Loucy (cell line): Measurements from ENCODE around the gene RABGGTA.
A peak's percentile ranks its signal among the peaks of the same experiment; 100 is the strongest.

Source experiments
- H2AFZ ChIP-seq: fragments of 200-600 bp; sonication (generic); 2 replicates; pipeline ENCODE4 v1.6.0; 2016; ENCODE audit warnings: antibody characterized with exemption, mild to moderate bottlenecking, low read length, moderate library complexity
- H3F3A ChIP-seq: fragments of 200-600 bp; 2 replicates; pipeline ENCODE4 v1.6.0; 2016; ENCODE audit warnings: antibody characterized with exemption, low read depth, mild to moderate bottlenecking
- H3K27me3 ChIP-seq: fragments of 200-600 bp; sonication (generic); 2 replicates; pipeline ENCODE4 v1.6.1; 2014; ENCODE audit warnings: low read length, mild to moderate bottlenecking; ENCODE audit not compliant: insufficient read depth, poor library complexity, severe bottlenecking
- H3K36me3 ChIP-seq: fragments of 200-600 bp; sonication (generic); 2 replicates; pipeline ENCODE4 v1.6.1; 2016; ENCODE audit warnings: low read length; ENCODE audit not compliant: insufficient read depth
- H3K4me1 ChIP-seq: fragments of 200-600 bp; sonication (generic); 2 replicates; pipeline ENCODE4 v1.5.1; 2014; ENCODE audit warnings: low read length, mild to moderate bottlenecking; ENCODE audit not compliant: insufficient read depth, poor library complexity, severe bottlenecking
- H3K4me2 ChIP-seq: fragments of 200-600 bp; sonication (generic); 2 replicates; pipeline ENCODE4 v1.6.0; 2014; ENCODE audit warnings: antibody characterized with exemption, low read length, low read depth, mild to moderate bottlenecking; ENCODE audit not compliant: poor library complexity, severe bottlenecking
- H3K4me3 ChIP-seq: fragments of 200-600 bp; sonication (generic); 2 replicates; pipeline ENCODE4 v1.5.1; 2014; ENCODE audit warnings: low read length, mild to moderate bottlenecking, mixed read lengths; ENCODE audit not compliant: poor library complexity, severe bottlenecking
- H3K79me2 ChIP-seq: fragments of 200-600 bp; sonication (generic); 2 replicates; pipeline ENCODE4 v1.6.1; 2014; ENCODE audit warnings: low read length; ENCODE audit not compliant: insufficient read depth
- H3K9ac ChIP-seq: fragments of 200-600 bp; sonication (generic); 2 replicates; pipeline ENCODE4 v1.6.0; 2014; ENCODE audit warnings: mild to moderate bottlenecking, low read depth, low read length, moderate library complexity; ENCODE audit not compliant: poor library complexity, severe bottlenecking
- H3K9me2 ChIP-seq: fragments of 200-600 bp; sonication (generic); replicated peaks from 2 replicates; pipeline ENCODE4 v1.6.1; 2016; ENCODE audit warnings: low read depth, low read length, mixed read lengths
- H3K9me3 ChIP-seq: fragments of 200-600 bp; sonication (generic); 2 replicates; pipeline ENCODE4 v1.6.1; 2014; ENCODE audit warnings: mild to moderate bottlenecking, antibody characterized with exemption, low read length, low read depth; ENCODE audit not compliant: insufficient read depth
- H4K20me1 ChIP-seq: fragments of 200-600 bp; sonication (generic); 2 replicates; pipeline ENCODE4 v1.6.0; 2014; ENCODE audit warnings: antibody characterized with exemption, low read length, mild to moderate bottlenecking; ENCODE audit not compliant: insufficient read depth, poor library complexity, severe bottlenecking
- CTCF ChIP-seq: fragments of 200-600 bp; sonication (generic); conservative IDR thresholded peaks from 2 replicates; pipeline ENCODE4 v1.5.1; 2014; ENCODE audit warnings: mild to moderate bottlenecking, antibody characterized with exemption, low read length
- EZH2phosphoT487 ChIP-seq: fragments of 200-600 bp; IDR thresholded peaks from 2 replicates; pipeline ENCODE4 v1.6.1; 2018; ENCODE audit warnings: antibody characterized with exemption, mild to moderate bottlenecking, moderate library complexity, borderline replicate concordance

Gene RABGGTA

GRCh38 chr14:24308342-24309124 is 37.1 kb upstream of the RABGGTA start:
- Histone ChIP-seq H3K4me3 (no peak overlapping the region), H3K27me3 (no peaks in the 10 kb centered on the region), H3K9me3 (no peaks in the 10 kb centered on the region), H3K4me1 (peaks cover 8% of the 10 kb centered on the region), H3F3A (no peaks in the 10 kb centered on the region), H3K4me2 (no peak overlapping the region), H4K20me1 (no peaks in the 10 kb centered on the region), H3K79me2 (no peaks in the 10 kb centered on the region), H3K9ac (no peak overlapping the region), H3K9me2 (no peaks in the 10 kb centered on the region), H2AFZ (no peak overlapping the region), H3K36me3 (peaks cover 32% of the 10 kb centered on the region; the same call in 1 of the 2 replicates)
- TF ChIP-seq EZH2phosphoT487 (no peak), CTCF (no peak; the same call in 1 of the 2 replicates)

GRCh38 chr14:24307575-24308341 is 36.4 kb upstream of the RABGGTA start, which contains the start of gene CIDEB:
Gene CIDEB, minus strand, starts transcription at chr14:24307977. Its CDS starts 119 bp downstream, at chr14:24307858.
- no peak within 1 kb of the TSS for H3K4me3 ChIP-seq
- peaks cover 38% of the 10 kb centered on the region; the same call in 1 of the 2 replicates for H3K36me3 ChIP-seq
- no peak within 1 kb of the TSS for H3K4me2 ChIP-seq

GRCh38 chr14:24307156-24307574 is 35.8 kb upstream of the RABGGTA start:
- Histone ChIP-seq H4K20me1 (no peaks in the 10 kb centered on the region), H3K4me3 (no peak overlapping the region), H2AFZ (no peak overlapping the region), H3K4me2 (no peak overlapping the region), H3K27me3 (no peaks in the 10 kb centered on the region), H3K4me1 (peaks cover 2% of the 10 kb centered on the region), H3K36me3 (peaks cover 43% of the 10 kb centered on the region; the same call in 1 of the 2 replicates), H3K79me2 (no peaks in the 10 kb centered on the region; the same call in 1 of the 2 replicates), H3F3A (no peaks in the 10 kb centered on the region), H3K9me3 (no peaks in the 10 kb centered on the region), H3K9ac (no peak overlapping the region), H3K9me2 (no peaks in the 10 kb centered on the region)
- no peak for TF ChIP-seq CTCF
- no peak for TF ChIP-seq EZH2phosphoT487

More at GRCh38 chr14:24307575-24308341, 36.4 kb upstream of the RABGGTA start, which contains the start of gene CIDEB:
- Histone ChIP-seq H3K9ac (no peak within 1 kb of the TSS), H3F3A (no peaks in the 10 kb centered on the region), H3K9me3 (no peaks in the 10 kb centered on the region), H3K27me3 (no peaks in the 10 kb centered on the region), H2AFZ (no peak within 1 kb of the TSS), H3K4me1 (peaks cover 6% of the 10 kb centered on the region), H4K20me1 (no peaks in the 10 kb centered on the region), H3K9me2 (no peaks in the 10 kb centered on the region), H3K79me2 (no peaks in the 10 kb centered on the region; the same call in 1 of the 2 replicates)
- TF ChIP-seq CTCF (peak; percentile 93), EZH2phosphoT487 (no peak)
